Endothelial cell of umbilical vein (primary cell): Measurements from ENCODE around the gene GGA3. TPM values are rescaled to one million over a fixed set of nuclear protein-coding genes. Genes with fewer than 3 reads are reported as not detected.

Source experiments
- BruUV-seq: library from RNA; stranded (reverse); fragments of 400-500 nt; replicated peaks from 2 replicates; lab custom pipeline; 2021; lab: Mats Ljungman, UMichigan
- CTCF ChIA-PET: fragments of 300-600, 350-600 bp; sonication (Branson Sonifier 250); formaldehyde crosslinking; loops from one replicate; lab custom pipeline; 2021; ENCODE audit warnings: antibody characterized with exemption, inconsistent platforms; lab: Charles Lee
- POLR2A ChIA-PET: fragments of 300-600, 350-600 bp; sonication (Branson Sonifier 250); formaldehyde crosslinking; loops from one replicate; lab custom pipeline; 2021; ENCODE audit warnings: antibody characterized with exemption, inconsistent platforms; lab: Charles Lee
- DNase-seq: peaks from one replicate; pipeline ENCODE4 v3.0.0-alpha.2; 2011; ENCODE audit warnings: low read depth, low spot score
- FAIRE-seq: peaks from 2 replicates; lab custom pipeline; 2011; peaks lifted over from hg19 to GRCh38; lab: Jason Lieb, UNC
- H2AFZ ChIP-seq: 2 replicates; pipeline ENCODE4 v1.6.0; 2012; ENCODE audit warnings: low read depth, low read length, control low read depth, inconsistent platforms
- H3K27ac ChIP-seq: 2 replicates; pipeline ENCODE4 v1.5.1; 2011; ENCODE audit warnings: low read depth, mild to moderate bottlenecking, control low read depth, low read length, moderate library complexity; ENCODE audit not compliant: insufficient read depth
- H3K27me3 ChIP-seq, 2 experiments: 2 replicates each; pipeline versions ENCODE4 v1.6.0 to v1.6.1; 2011; ENCODE audit warnings: low read length in 2 of 2, mixed read lengths in 1 of 2; ENCODE audit not compliant: control insufficient read depth in 2 of 2, insufficient read depth in 2 of 2
- H3K36me3 ChIP-seq, 2 experiments: 2 replicates in 1 of 2; 3 replicates in 1 of 2; pipeline ENCODE4 v1.5.1; 2011; ENCODE audit warnings: low read length in 2 of 2, mild to moderate bottlenecking in 1 of 2, moderate library complexity in 1 of 2; ENCODE audit not compliant: control insufficient read depth in 2 of 2, insufficient read depth in 2 of 2; ENCODE audit errors: extremely low read depth in 1 of 2
- H3K4me1 ChIP-seq: 3 replicates; pipeline ENCODE4 v1.5.1; 2011; ENCODE audit warnings: mild to moderate bottlenecking, low read length; ENCODE audit not compliant: control insufficient read depth, insufficient read depth; ENCODE audit errors: extremely low read depth
- H3K4me2 ChIP-seq: 2 replicates; pipeline ENCODE4 v1.6.1; 2011; ENCODE audit warnings: low read length, control low read depth, mixed read lengths; ENCODE audit not compliant: insufficient read depth
- H3K4me3 ChIP-seq, 3 experiments: fragments of 200-600 bp in 1 of 3; sonication (generic), shearing (Covaris generic) in 1 of 3; replicated peaks in 1 of 3; 2 replicates each; pipeline ENCODE4 v1.5.1; 2011 to 2016; ENCODE audit warnings: control low read depth in 3 of 3, low read length in 3 of 3, mild to moderate bottlenecking in 2 of 3, inconsistent platforms in 1 of 3, low read depth in 1 of 3, moderate library complexity in 1 of 3; ENCODE audit not compliant: insufficient read depth in 1 of 3
- H3K79me2 ChIP-seq: 2 replicates; pipeline ENCODE4 v1.6.0; 2012; ENCODE audit warnings: low read length, inconsistent platforms; ENCODE audit not compliant: control insufficient read depth, insufficient read depth
- H3K9ac ChIP-seq: replicated peaks from 2 replicates; pipeline ENCODE3; 2011; ENCODE audit warnings: low read length, control low read depth; ENCODE audit not compliant: insufficient read depth; ENCODE audit errors: extremely low read depth
- H3K9me1 ChIP-seq: replicated peaks from 3 replicates; pipeline ENCODE4 v1.6.0; 2011; ENCODE audit warnings: mild to moderate bottlenecking, low read length; ENCODE audit not compliant: control insufficient read depth, insufficient read depth; ENCODE audit errors: extremely low read depth
- H3K9me3 ChIP-seq: replicated peaks from 2 replicates; pipeline ENCODE4 v1.5.1; 2012; ENCODE audit warnings: low read length, inconsistent platforms; ENCODE audit not compliant: control insufficient read depth, insufficient read depth
- H4K20me1 ChIP-seq: replicated peaks from 2 replicates; pipeline ENCODE3; 2011; ENCODE audit warnings: mild to moderate bottlenecking, low read length; ENCODE audit not compliant: control insufficient read depth, insufficient read depth; ENCODE audit errors: extremely low read depth
- CTCF ChIP-seq, 2 donors: IDR thresholded peaks; 1 replicate in 1 of 2; 2 replicates in 1 of 2; pipeline ENCODE4 v1.5.1; 2011; ENCODE audit warnings: low read length in 2 of 2, mild to moderate bottlenecking in 2 of 2, moderate library complexity in 2 of 2, control low read depth in 1 of 2, inconsistent platforms in 1 of 2, low read depth in 1 of 2; ENCODE audit not compliant: insufficient read depth in 1 of 2; ENCODE audit errors: extremely low read depth in 1 of 2
- EZH2 ChIP-seq: IDR thresholded peaks from 2 replicates; pipeline ENCODE4 v1.6.1; 2012; ENCODE audit warnings: borderline replicate concordance, low read depth, mild to moderate bottlenecking, moderate library complexity, low read length, inconsistent platforms; ENCODE audit not compliant: severe bottlenecking
- FOS ChIP-seq: IDR thresholded peaks from 2 replicates; pipeline ENCODE4 v1.6.1; 2011; ENCODE audit warnings: mild to moderate bottlenecking, low read length, moderate library complexity, borderline replicate concordance; ENCODE audit not compliant: insufficient read depth
- GATA2 ChIP-seq: IDR thresholded peaks from 2 replicates; pipeline ENCODE4 v1.7.0; 2011; ENCODE audit warnings: low read depth, mild to moderate bottlenecking, moderate library complexity, mixed read lengths, low read length; ENCODE audit not compliant: insufficient read length, insufficient read depth
- JUN ChIP-seq: IDR thresholded peaks from 2 replicates; pipeline ENCODE4 v1.6.1; 2011; ENCODE audit warnings: borderline replicate concordance, low read depth; ENCODE audit not compliant: insufficient read length, insufficient read depth
- MYC ChIP-seq: IDR thresholded peaks from one replicate; pipeline ENCODE4 v1.6.1; 2011; ENCODE audit warnings: mild to moderate bottlenecking, low read depth, low read length
- POLR2A ChIP-seq: IDR thresholded peaks from 2 replicates; pipeline ENCODE4 v1.6.1; 2012; ENCODE audit warnings: low read depth, mild to moderate bottlenecking, control low read depth, low read length
- POLR2AphosphoS5 ChIP-seq: IDR thresholded peaks from 2 replicates; pipeline ENCODE4 v1.6.1; 2012; ENCODE audit warnings: low read depth, mild to moderate bottlenecking, control low read depth, low read length, moderate library complexity; ENCODE audit not compliant: insufficient read depth
- dilution Hi-C: fragments of 300-500 bp; cut with MboI; formaldehyde crosslinking; loops from one replicate; pipeline ENCODE4 v1.15.0; 2019; ENCODE audit warnings: low sequenced_read_pairs; ENCODE audit not compliant: extremely low pct_ligation_motif_present
- intact Hi-C: fragments of 100-400 bp; cut with micrococcal nuclease; formaldehyde crosslinking; loops from one replicate; pipeline ENCODE4 v1.10.0; 2022
- polyA plus RNA-seq, 4 experiments: library from polyadenylated mRNA; depleted of rRNA in 3 of 4; stranded (reverse) in 3 of 4; unstranded in 1 of 4; fragments of >200 nt; gene quantifications; 2 replicates each; pipeline versions ENCODE4 v1.2.1 to v1.2.3, GENCODE V29; 2011 to 2012; ENCODE audit warnings: missing spikeins in 1 of 4
- total RNA-seq: library from RNA; stranded (reverse); gene quantifications from 2 replicates; pipeline ENCODE4 v1.2.3, GENCODE V29; 2021
- TF ChIP-seq, protein P1 (sequence below): IDR thresholded peaks from 2 replicates; pipeline ENCODE4 v1.6.1; 2011; ENCODE audit not compliant: insufficient read depth, insufficient read length

Gene GGA3
- total and polyA plus RNA-seq, 2 donors (not counting 3 experiments of a cell fraction or from before 2014, with no cell fraction given), result 41.2 to 62.9 TPM

GRCh38 chr17:75277664-75278071 lies 16.3 kb upstream of the GGA3 start:
- no peak overlapping the region for H3K9ac ChIP-seq
- H3K27me3 ChIP-seq, result no peaks in the 10 kb centered on the region
- FAIRE-seq, result no peak
- H3K36me3 ChIP-seq, result no peaks in the 10 kb centered on the region
- H3K9me1 ChIP-seq, result no peaks in the 10 kb centered on the region
- POLR2A ChIA-PET, result interaction anchor here (0.7 kb wide), 1 partner anchor 11 kb away, joined by 3 read pairs; the partner anchor contains the start of gene SLC25A19
- CTCF ChIA-PET, result interaction anchor here (0.7 kb wide), 1 partner anchor 76 kb away, joined by 3 read pairs; no protein-coding TSS in a partner anchor
- intact Hi-C loops, result no loop called here
- no peaks in the 10 kb centered on the region for H3K9me3 ChIP-seq
- no TSS peak for BruUV-seq
- dilution Hi-C loops, result no loop called here
- no peaks in the 10 kb centered on the region for H4K20me1 ChIP-seq
- H3K4me3 ChIP-seq, result no peak overlapping the region
- no peak overlapping the region for H3K4me2 ChIP-seq
- DNase-seq, result no peak
- no peaks in the 10 kb centered on the region for H3K79me2 ChIP-seq
- no peaks in the 10 kb centered on the region for H3K4me1 ChIP-seq
- no peak overlapping the region for H3K27ac ChIP-seq
- TF ChIP-seq FOS (no peak), POLR2AphosphoS5 (no peak), JUN (no peak), GATA2 (no peak), EZH2 (no peak), MYC (no peak), CTCF (IDR thresholded peaks at IDR 0.05; ENCODE audit: extremely low read depth in 1 of 2, insufficient read depth in 1 of 2, low read depth in 1 of 2, low read length in 2 of 2) (no peak), POLR2A (no peak)
- TF ChIP-seq, protein P1, sequence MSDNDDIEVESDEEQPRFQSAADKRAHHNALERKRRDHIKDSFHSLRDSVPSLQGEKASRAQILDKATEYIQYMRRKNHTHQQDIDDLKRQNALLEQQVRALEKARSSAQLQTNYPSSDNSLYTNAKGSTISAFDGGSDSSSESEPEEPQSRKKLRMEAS, result no peak
- H2AFZ ChIP-seq, result no peak overlapping the region
